ENCODE data around the gene GK2.

DNA sequence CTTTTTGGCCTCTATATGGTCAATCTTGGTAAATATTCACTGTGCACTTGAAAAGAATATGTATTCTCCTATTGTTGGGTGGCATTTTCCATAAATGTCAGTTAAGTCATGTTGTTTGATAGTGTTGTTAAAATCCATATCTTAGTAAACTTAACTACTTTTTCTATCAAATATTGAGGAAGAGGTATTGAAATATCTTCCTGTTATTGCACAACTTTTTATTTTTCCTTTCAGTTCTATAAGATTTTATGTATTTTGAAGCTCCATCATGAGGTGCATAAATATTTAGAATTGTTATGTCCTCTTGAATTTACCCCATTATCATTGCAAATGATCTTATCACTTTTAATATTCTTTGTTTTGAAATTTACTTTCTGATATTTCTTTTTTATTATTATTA lies 3.4 kb downstream of the GK2 start:
- TF ChIP-seq, protein P1, sequence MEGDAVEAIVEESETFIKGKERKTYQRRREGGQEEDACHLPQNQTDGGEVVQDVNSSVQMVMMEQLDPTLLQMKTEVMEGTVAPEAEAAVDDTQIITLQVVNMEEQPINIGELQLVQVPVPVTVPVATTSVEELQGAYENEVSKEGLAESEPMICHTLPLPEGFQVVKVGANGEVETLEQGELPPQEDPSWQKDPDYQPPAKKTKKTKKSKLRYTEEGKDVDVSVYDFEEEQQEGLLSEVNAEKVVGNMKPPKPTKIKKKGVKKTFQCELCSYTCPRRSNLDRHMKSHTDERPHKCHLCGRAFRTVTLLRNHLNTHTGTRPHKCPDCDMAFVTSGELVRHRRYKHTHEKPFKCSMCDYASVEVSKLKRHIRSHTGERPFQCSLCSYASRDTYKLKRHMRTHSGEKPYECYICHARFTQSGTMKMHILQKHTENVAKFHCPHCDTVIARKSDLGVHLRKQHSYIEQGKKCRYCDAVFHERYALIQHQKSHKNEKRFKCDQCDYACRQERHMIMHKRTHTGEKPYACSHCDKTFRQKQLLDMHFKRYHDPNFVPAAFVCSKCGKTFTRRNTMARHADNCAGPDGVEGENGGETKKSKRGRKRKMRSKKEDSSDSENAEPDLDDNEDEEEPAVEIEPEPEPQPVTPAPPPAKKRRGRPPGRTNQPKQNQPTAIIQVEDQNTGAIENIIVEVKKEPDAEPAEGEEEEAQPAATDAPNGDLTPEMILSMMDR (IDR thresholded peaks at IDR 0.05) = no peak
- TF ChIP-seq EP300 (IDR thresholded peaks at IDR 0.05) = no peak
- no peak for TF ChIP-seq POLR2A (IDR thresholded peaks at IDR 0.05)

All from ovary (tissue), 3 donors.